Fibroblast of lung (primary cell): ENCODE measurements around the gene SLC24A1.

ENCODE experiments used
- CTCF ChIP-seq, 2 donors: IDR thresholded peaks in 1 of 2; conservative IDR thresholded peaks in 1 of 2; 1 replicate in 1 of 2; 2 replicates in 1 of 2; pipeline ENCODE4 v1.5.1; 2011 to 2012; ENCODE audit warnings: low read length in 2 of 2, control low read depth in 1 of 2, inconsistent platforms in 1 of 2, low read depth in 1 of 2, mild to moderate bottlenecking in 1 of 2
- EZH2 ChIP-seq: IDR thresholded peaks from 2 replicates; pipeline ENCODE4 v1.5.1; 2012; ENCODE audit warnings: low read length, control low read depth, mild to moderate bottlenecking; ENCODE audit errors: missing control alignments

GRCh38 chr15:65642594-65642993 is 20.9 kb downstream of the SLC24A1 start:
- TF ChIP-seq CTCF (conservative IDR thresholded peaks at IDR 0.05 in 1 of 2, IDR thresholded peaks at IDR 0.05 in 1 of 2; ENCODE audit: low read depth in 1 of 2, low read length in 2 of 2) (no peak), EZH2 (no peak)
